ENCODE data around the gene NCKAP5. TPM values are rescaled to one million over a fixed set of nuclear protein-coding genes. Genes with fewer than 3 reads are reported as not detected.

The NCKAP5 gene
- total and polyA plus RNA-seq, 9 of the 15 experiments (the other 6 are each of a cell fraction or from before 2014, with no cell fraction given): not detected

GRCh38 chr2:133077269-133077822 lies 490.9 kb downstream of the NCKAP5 start:
- intact Hi-C loops (cut with micrococcal nuclease): no loop called here
- H2AFZ ChIP-seq (ENCODE audit: low read depth, low read length): no peak overlapping the region
- TF ChIP-seq ELF1 (tag; IDR thresholded peaks at IDR 0.05) (no peak), ZC3H11A (IDR thresholded peaks at IDR 0.05; ENCODE audit: low read depth, low read length) (no peak), SMAD2 (IDR thresholded peaks at IDR 0.05; ENCODE audit: low read depth, low read length) (no peak), TAF9B (IDR thresholded peaks at IDR 0.05; ENCODE audit: partially characterized antibody) (no peak), ZNF121 (CRISPR knock-in tag; conservative IDR thresholded peaks at IDR 0.05) (no peak), ZNF639 (CRISPR knock-in tag; conservative IDR thresholded peaks at IDR 0.05 in 1 of 2, IDR thresholded peaks at IDR 0.05 in 1 of 2) (no peak), MIER1 (IDR thresholded peaks at IDR 0.05; ENCODE audit: low read depth) (no peak), SMARCA4 (IDR thresholded peaks at IDR 0.05) (no peak), ZNF239 (CRISPR knock-in tag; IDR thresholded peaks at IDR 0.05) (no peak), NFXL1 (CRISPR knock-in tag; IDR thresholded peaks at IDR 0.05) (no peak)
- no peaks in the 10 kb centered on the region for H3K9me3 ChIP-seq (replicated peaks; ENCODE audit: control insufficient read depth, insufficient read depth, low read depth, low read length)
- FAIRE-seq: no peak
- H3K27ac ChIP-seq (ENCODE audit: extremely low read depth, low read depth, low read length): no peak overlapping the region
- no peak overlapping the region for H3K4me3 ChIP-seq
- WGBS (ENCODE audit: insufficient coverage, low coverage, missing lambda C conversion rate): 0% methylated on average over 7 of the region's 7 CpGs
- ChIA-PET CTCF (ENCODE audit: low intra/inter-chr PET ratio) (no interaction called here), POLR2A (no interaction called here)
- no peaks in the 10 kb centered on the region for H3K4me1 ChIP-seq (replicated peaks in 1 of 2; ENCODE audit: control insufficient read depth in 2 of 2, insufficient read depth in 2 of 2, low read length in 2 of 2)
- no peak overlapping the region for H3K4me2 ChIP-seq (ENCODE audit: insufficient read depth, low read length)
- BruUV-seq (replicated peaks): no TSS peak
- H3K9ac ChIP-seq (ENCODE audit: insufficient read depth in 1 of 2, low read depth in 2 of 2, low read length in 2 of 2): no peak overlapping the region
- H3K9me1 ChIP-seq (ENCODE audit: control insufficient read depth, insufficient read depth, low read length): no peaks in the 10 kb centered on the region
- H3K36me3 ChIP-seq (ENCODE audit: control insufficient read depth, insufficient read depth, low read length): no peaks in the 10 kb centered on the region
- no peak for ATAC-seq
- no peaks in the 10 kb centered on the region for H3K27me3 ChIP-seq (ENCODE audit: control insufficient read depth in 2 of 2, insufficient read depth in 2 of 2, low read length in 2 of 2)
- no peaks in the 10 kb centered on the region for H4K20me1 ChIP-seq (replicated peaks; ENCODE audit: control insufficient read depth, insufficient read depth, low read length)
- in situ Hi-C loops (cut with MboI): no loop called here
- H3K79me2 ChIP-seq (ENCODE audit: control insufficient read depth, insufficient read depth, low read length): no peaks in the 10 kb centered on the region
- DNase-seq (ENCODE audit: extremely low read depth in 1 of 4, low spot score in 3 of 4): no peak

All from K562 (cell line).